ENCODE measurements around the gene PHOSPHO1. TPM values are rescaled to one million over a fixed set of nuclear protein-coding genes. Genes with fewer than 3 reads are reported as not detected.
A peak's percentile ranks its signal among the peaks of the same experiment; 100 is the strongest.

PHOSPHO1 gene
- total RNA-seq, 1 donor from 2014 or later, result not detected

DNA sequence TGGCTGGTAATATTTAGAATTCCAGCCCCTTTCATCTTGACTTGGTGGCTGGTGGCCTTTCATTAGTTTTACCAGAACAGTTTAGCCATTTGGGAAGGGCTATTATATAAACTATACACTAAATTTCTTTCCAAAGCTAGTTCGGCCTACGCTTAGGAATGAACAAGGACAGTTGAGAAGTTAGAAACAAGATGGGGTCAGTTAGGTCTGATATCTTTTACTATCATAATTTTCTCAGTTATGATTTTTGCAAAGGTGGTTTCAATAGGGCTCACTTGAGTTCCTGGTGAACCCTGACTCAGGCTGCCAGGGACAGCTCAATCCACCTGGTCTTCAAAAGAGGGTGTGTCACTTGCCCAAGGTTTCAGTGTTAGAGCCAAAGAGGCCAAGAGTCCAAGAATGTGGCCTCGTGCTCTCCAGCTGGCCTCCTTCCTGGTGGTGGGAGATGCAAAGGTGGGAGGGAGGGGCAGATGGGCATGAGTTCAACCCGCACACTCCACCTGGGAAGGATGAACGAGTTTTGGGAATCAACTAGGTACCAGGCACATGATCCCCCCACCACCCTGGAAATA, 4.0 kb upstream of the PHOSPHO1 start:
- peaks cover 53% of the 10 kb centered on the region for H3K27me3 Mint-ChIP-seq (ENCODE audit: low read depth)
- H3K4me1 Mint-ChIP-seq, result peaks cover 6% of the 10 kb centered on the region
- no peak for TF ChIP-seq CTCF (conservative IDR thresholded peaks at IDR 0.05)
- DNase-seq (ENCODE audit: low read depth, low spot score), result no peak
- no peaks in the 10 kb centered on the region for H3K9me3 Mint-ChIP-seq
- no peaks in the 10 kb centered on the region for H3K36me3 Mint-ChIP-seq (ENCODE audit: low read depth)
- no peak overlapping the region for H3K27ac Mint-ChIP-seq (ENCODE audit: unreplicated experiment)
- H3K4me3 Mint-ChIP-seq, result no peak overlapping the region

DNA sequence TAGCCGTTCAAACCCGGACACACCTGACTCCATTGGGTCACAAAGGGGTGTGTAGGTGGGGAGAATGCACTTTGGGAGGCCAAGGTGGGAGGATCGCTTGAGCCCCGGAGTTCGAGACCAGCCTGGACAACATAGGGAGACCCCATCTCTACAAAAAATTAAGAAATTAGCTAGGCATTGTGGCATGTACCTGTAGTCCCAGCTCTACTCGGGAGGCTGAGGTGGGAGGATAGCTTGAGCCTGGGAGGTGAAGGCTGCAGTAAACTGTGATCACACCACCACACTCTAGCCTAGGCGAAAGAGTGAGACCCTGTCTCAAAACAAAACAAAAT, 942 bp upstream of the PHOSPHO1 start:
- no peak for DNase-seq (ENCODE audit: low read depth, low spot score)
- TF ChIP-seq CTCF (conservative IDR thresholded peaks at IDR 0.05), result no peak
- Mint-ChIP-seq H3K27ac (ENCODE audit: unreplicated experiment) (no peak overlapping the region), H3K4me3 (peak overlapping the region; percentile 78), H3K36me3 (ENCODE audit: low read depth) (no peaks in the 10 kb centered on the region), H3K27me3 (ENCODE audit: low read depth) (peaks cover 74% of the 10 kb centered on the region), H3K9me3 (no peaks in the 10 kb centered on the region), H3K4me1 (peaks cover 8% of the 10 kb centered on the region)

DNA sequence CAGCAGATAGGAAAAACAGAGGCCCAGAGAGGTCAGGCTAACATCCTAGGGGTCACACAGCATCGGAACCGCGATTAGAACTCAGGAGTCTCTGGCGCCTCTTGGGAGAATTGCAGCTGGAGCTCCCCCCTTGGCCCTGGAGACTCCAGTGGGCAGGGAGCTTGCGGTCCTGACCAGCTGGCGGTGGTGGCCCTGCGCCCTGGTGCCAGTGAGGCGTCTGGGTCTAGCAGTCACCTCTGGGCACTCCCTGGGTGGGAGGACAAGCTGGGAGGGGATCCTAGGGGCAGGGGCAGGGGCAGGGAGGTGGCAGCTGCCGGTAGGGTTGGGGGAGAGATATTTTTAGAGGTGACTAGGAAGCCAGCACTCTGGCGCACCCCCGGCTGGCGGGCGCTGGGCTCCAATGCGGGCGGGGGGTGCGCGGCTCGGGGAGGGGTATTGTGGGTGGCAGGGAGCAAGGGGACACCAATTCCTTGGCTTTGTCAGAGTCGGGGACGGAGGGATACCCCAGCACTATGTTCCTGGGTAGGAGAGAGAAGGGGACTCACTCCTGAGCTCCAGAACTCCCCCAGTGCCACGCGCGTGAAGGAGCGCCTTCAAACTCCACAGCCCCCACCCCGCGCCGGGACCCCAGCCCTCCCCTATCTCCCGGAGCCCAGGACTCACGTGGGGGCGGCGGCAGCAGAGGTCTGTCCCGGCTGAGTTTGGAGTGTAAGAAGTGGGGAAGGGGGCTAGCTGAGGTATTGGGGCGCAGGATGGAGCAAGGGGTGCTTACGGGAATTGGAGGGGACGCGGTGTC, 584 bp downstream of the PHOSPHO1 start:
- no peaks in the 10 kb centered on the region for H3K36me3 Mint-ChIP-seq (ENCODE audit: low read depth)
- H3K9me3 Mint-ChIP-seq, result no peaks in the 10 kb centered on the region
- H3K27me3 Mint-ChIP-seq (ENCODE audit: low read depth), result peaks cover 83% of the 10 kb centered on the region
- DNase-seq (ENCODE audit: low read depth, low spot score), result no peak
- H3K4me3 Mint-ChIP-seq, result peak overlapping the region; percentile 78
- peaks cover 8% of the 10 kb centered on the region for H3K4me1 Mint-ChIP-seq
- H3K27ac Mint-ChIP-seq (ENCODE audit: unreplicated experiment), result no peak overlapping the region
- TF ChIP-seq CTCF (conservative IDR thresholded peaks at IDR 0.05), result no peak

DNA sequence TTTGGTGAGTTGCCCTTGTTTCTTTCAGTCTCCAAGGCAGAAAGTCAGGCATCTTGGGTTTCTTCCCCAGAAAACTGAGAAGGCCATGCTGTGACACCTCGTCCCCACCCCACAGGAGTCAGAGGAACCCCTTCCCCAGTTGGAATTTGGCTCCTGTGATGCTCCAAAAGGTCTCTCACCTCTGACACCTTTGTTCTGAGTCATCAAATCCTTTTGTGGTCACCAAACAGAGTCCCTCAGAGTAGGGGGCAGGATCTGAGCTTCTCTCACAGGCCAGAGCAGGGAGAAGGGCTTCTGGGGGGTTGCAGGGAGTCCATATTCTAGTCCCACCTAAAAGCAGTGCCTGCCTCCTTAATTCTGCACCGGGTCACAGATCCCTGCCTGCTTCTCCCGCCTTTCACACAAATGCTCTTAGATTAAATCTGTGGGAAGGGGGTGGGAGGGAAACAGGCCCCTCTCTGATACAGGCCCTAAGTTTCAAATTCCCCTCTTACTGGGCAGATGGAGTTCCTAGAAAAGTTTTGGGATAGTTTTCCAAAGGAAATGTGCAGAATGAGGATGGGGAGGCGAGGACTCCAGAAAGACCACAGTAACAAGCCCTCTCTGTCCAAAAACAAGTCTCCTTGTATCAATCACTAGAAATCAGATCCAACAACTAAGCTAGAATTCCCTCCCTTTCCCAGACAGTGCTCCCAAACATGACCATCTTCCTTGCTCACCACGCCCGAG, 1.3 kb downstream of the PHOSPHO1 start:
- H3K27me3 Mint-ChIP-seq (ENCODE audit: low read depth), result peaks cover 89% of the 10 kb centered on the region
- H3K9me3 Mint-ChIP-seq, result no peaks in the 10 kb centered on the region
- no peak for TF ChIP-seq CTCF (conservative IDR thresholded peaks at IDR 0.05)
- no peak for DNase-seq (ENCODE audit: low read depth, low spot score)
- peaks cover 8% of the 10 kb centered on the region for H3K4me1 Mint-ChIP-seq
- no peaks in the 10 kb centered on the region for H3K36me3 Mint-ChIP-seq (ENCODE audit: low read depth)
- no peak overlapping the region for H3K27ac Mint-ChIP-seq (ENCODE audit: unreplicated experiment)
- H3K4me3 Mint-ChIP-seq, result peak overlapping the region; percentile 72

- DNase-seq (ENCODE audit: low read depth, low spot score), result peak; percentile 76
- Mint-ChIP-seq H3K4me3 (peak overlapping the region; percentile 63), H3K27ac (ENCODE audit: unreplicated experiment) (no peak overlapping the region), H3K27me3 (ENCODE audit: low read depth) (peaks cover 93% of the 10 kb centered on the region), H3K4me1 (peaks cover 16% of the 10 kb centered on the region), H3K9me3 (no peaks in the 10 kb centered on the region), H3K36me3 (ENCODE audit: low read depth) (no peaks in the 10 kb centered on the region)
- peak; percentile 87 for TF ChIP-seq CTCF (conservative IDR thresholded peaks at IDR 0.05)
These were observed 2.9 kb downstream of the PHOSPHO1 start for GRCh38 chr17:49227436-49228261.

Measured in neural crest cell (in vitro differentiated cells).